ENCODE data around the gene PTPN7. TPM values are rescaled to one million over a fixed set of nuclear protein-coding genes. Genes with fewer than 3 reads are reported as not detected.
"Not testable (repeated sequence)": the region's sequence is repeated elsewhere in the genome, so short reads cannot be mapped to it uniquely, and the experiment has no call there.

PTPN7 gene
- total RNA-seq, 1 donor from 2014 or later, result 2.6 TPM

DNA sequence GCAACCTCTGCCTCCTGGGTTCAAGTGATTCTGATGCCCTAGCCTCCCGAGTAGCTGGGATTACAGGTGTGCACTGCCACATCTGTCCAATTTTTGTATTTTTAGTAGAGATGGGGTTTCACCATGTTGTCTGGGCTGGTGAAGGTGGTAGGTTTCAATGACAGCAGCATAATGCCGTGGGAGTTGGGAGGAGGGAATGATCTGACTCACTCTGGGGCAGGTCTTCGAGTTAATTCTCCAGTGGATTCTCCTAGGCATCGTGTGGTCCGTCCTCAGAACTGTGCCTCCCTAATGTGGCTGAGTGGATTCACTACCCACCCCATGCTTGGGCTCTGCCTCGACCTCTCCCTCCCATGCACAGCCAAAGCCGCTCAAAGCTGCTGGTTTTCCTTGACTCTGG is 39.4 kb downstream of the PTPN7 start:
- DNase-seq (ENCODE audit: low read depth), result no peak
- Histone ChIP-seq H3K36me3 (ENCODE audit: control insufficient read depth, insufficient read depth, low read length) (no peaks in the 10 kb centered on the region), H3K4me3 (ENCODE audit: low read depth, low read length) (no peak overlapping the region), H3K27me3 (ENCODE audit: control insufficient read depth, insufficient read depth, low read length) (no peaks in the 10 kb centered on the region)
- TF ChIP-seq, protein P1, sequence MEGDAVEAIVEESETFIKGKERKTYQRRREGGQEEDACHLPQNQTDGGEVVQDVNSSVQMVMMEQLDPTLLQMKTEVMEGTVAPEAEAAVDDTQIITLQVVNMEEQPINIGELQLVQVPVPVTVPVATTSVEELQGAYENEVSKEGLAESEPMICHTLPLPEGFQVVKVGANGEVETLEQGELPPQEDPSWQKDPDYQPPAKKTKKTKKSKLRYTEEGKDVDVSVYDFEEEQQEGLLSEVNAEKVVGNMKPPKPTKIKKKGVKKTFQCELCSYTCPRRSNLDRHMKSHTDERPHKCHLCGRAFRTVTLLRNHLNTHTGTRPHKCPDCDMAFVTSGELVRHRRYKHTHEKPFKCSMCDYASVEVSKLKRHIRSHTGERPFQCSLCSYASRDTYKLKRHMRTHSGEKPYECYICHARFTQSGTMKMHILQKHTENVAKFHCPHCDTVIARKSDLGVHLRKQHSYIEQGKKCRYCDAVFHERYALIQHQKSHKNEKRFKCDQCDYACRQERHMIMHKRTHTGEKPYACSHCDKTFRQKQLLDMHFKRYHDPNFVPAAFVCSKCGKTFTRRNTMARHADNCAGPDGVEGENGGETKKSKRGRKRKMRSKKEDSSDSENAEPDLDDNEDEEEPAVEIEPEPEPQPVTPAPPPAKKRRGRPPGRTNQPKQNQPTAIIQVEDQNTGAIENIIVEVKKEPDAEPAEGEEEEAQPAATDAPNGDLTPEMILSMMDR (IDR thresholded peaks at IDR 0.05; ENCODE audit: insufficient read depth, low read length, poor library complexity, severe bottlenecking), result no peak

DNA sequence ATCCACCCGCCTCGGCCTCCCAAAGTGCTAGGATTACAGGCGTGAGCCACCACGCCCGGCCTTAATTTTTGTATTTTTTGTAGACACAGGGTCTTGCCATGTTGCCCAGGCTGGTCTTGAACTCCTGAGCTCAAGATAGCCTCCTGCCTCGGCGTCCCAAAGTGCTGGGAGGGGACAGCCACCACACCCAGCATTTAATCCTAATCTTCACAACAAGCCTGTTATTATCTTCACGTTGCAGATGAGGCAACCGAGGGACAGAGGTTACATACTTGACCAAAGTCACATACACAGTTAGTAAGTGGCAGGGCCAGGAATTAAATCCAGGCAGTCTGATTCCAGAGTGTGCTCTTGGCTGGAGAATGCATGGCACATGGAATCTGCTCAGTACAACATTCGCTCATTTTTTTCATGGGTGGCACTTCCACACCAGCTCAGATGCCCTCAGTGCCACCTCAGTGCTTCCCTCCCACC is 42.5 kb downstream of the PTPN7 start:
- no peaks in the 10 kb centered on the region for H3K36me3 ChIP-seq (ENCODE audit: control insufficient read depth, insufficient read depth, low read length)
- no peaks in the 10 kb centered on the region for H3K27me3 ChIP-seq (ENCODE audit: control insufficient read depth, insufficient read depth, low read length)
- TF ChIP-seq, protein P1 (IDR thresholded peaks at IDR 0.05; ENCODE audit: insufficient read depth, low read length, poor library complexity, severe bottlenecking), result no peak
- no peak for DNase-seq (ENCODE audit: low read depth)
- no peak overlapping the region for H3K4me3 ChIP-seq (ENCODE audit: low read depth, low read length)

DNA sequence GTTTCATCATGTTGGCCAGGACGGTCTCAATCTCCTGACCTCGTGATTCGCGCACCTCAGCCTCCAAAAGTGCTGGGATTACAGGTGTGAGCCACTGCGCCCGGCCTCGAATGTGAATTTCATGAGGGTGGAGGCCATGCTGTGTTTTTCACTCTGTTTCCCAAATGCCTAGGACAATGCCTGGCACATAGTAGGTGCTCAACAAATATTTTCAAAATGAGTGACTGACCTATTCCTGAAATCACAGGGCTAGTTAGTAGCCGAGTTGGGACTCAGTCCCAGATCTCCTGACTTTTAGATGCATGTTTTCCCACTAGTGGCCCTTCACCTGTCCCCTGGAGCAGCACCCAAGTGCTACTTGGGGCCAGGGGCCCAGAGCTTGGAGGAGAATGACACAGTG is 44.1 kb downstream of the PTPN7 start:
- Histone ChIP-seq H3K4me3 (ENCODE audit: low read depth, low read length) (no peak overlapping the region), H3K36me3 (ENCODE audit: control insufficient read depth, insufficient read depth, low read length) (no peaks in the 10 kb centered on the region), H3K27me3 (ENCODE audit: control insufficient read depth, insufficient read depth, low read length) (no peaks in the 10 kb centered on the region)
- DNase-seq (ENCODE audit: low read depth), result no peak
- TF ChIP-seq, protein P1 (IDR thresholded peaks at IDR 0.05; ENCODE audit: insufficient read depth, low read length, poor library complexity, severe bottlenecking), result no peak

DNA sequence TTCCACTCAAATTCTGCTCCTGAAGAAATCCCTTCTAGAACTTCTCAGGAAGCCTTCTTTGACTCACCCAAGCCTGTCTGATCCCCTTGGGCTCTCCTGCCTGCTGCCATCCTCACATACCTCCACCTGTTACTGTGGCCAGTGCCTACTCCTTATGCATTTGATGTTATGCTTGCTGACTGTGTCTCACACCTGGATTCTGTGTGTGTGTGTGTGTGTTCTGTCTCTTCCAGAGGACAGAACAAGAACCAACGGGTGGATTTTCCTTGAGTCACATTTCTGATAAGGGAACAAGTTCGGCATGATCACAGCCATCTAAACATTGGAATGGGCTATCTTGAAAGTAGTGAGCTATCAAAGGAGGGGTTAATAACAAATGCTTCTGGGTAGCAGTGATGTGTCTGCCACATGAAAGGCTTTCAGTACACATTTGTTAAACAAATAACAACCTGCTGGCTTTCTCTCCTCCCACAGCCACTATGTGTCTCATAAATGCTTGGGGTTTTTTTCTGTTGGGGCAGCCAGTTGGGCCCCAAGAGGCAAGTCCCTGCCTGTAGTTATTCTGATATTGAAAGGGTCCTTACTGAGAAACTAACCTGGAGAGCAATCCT is 46.6 kb downstream of the PTPN7 start:
- Histone ChIP-seq H3K27me3 (ENCODE audit: control insufficient read depth, insufficient read depth, low read length) (no peaks in the 10 kb centered on the region), H3K36me3 (ENCODE audit: control insufficient read depth, insufficient read depth, low read length) (no peaks in the 10 kb centered on the region), H3K4me3 (ENCODE audit: low read depth, low read length) (no peak overlapping the region)
- DNase-seq (ENCODE audit: low read depth), result no peak
- TF ChIP-seq, protein P1 (IDR thresholded peaks at IDR 0.05; ENCODE audit: insufficient read depth, low read length, poor library complexity, severe bottlenecking), result no peak

DNA sequence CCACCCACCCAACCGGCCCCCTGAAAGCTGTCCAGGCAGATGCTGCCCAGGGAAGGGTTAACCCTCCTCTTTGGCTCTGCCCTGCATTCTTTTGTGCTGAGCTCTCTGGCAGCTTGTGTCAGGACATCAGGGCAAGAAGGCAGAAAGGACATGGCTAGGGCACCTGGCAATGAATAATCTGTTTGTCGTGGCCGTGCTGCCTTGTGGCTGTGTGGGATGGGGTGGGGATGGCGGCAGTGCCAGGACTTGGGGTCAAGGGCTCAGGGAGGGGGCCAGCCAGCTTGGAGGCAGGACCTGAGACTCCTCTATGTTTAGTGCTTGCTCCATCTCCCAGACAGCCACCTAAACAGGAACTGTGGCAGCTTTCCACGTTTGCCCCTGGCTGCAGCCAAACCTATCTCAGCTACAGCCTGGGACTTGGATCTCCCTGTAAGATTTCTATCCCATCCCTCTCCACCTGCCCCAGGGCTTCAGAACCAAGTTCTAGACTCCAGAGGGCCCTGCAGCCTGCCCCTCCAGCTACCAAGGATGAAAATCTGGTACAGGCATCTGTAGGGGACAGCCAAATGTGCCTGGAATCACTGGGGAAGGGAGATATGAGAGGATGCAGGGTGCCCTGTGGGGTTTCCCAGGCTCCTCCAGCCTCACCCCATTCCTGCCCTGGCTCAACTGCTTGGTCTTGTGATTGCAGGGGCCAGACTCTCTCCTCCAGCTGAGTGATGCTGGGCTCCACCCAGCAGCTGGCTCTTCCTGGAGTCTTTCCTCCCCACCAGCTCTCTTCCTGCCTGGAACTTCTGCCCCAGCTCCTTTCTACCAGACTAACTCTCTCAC is 47.3 kb downstream of the PTPN7 start:
- Histone ChIP-seq H3K4me3 (ENCODE audit: low read depth, low read length) (no peak overlapping the region), H3K27me3 (ENCODE audit: control insufficient read depth, insufficient read depth, low read length) (no peaks in the 10 kb centered on the region), H3K36me3 (ENCODE audit: control insufficient read depth, insufficient read depth, low read length) (no peaks in the 10 kb centered on the region)
- TF ChIP-seq, protein P1 (IDR thresholded peaks at IDR 0.05; ENCODE audit: insufficient read depth, low read length, poor library complexity, severe bottlenecking), result no peak
- DNase-seq (ENCODE audit: low read depth), result no peak

DNA sequence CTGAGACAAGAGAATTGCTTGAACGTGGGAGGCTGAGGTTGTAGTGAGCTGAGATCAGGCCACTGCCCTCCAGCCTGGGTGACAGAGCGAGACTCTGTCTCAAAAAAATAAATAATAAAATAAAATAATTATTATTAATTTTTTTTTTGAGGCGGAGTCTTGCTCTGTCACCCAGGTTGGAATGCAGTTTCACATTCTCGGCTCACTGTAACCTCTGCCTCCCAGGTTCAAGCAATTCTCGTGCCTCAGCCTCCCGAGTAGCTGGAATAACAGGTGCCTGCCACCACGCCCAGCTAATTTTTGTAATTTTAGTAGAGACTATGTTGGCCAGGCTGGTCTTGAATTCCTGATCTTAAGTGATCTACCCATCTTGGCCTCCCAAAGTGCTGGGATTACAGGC is 48.8 kb downstream of the PTPN7 start:
- not testable (repeated sequence) for H3K4me3 ChIP-seq (ENCODE audit: low read depth, low read length); DNase-seq (ENCODE audit: low read depth); H3K36me3 ChIP-seq (ENCODE audit: control insufficient read depth, insufficient read depth, low read length); H3K27me3 ChIP-seq (ENCODE audit: control insufficient read depth, insufficient read depth, low read length)

All from kidney epithelial cell (primary cell).